DMS153 treated with DMSO at 0.1 percent for 48 hours (cell line): ENCODE data around the gene GNL3.
"Not testable (repeated sequence)": the region's sequence is repeated elsewhere in the genome, so short reads cannot be mapped to it uniquely, and the experiment has no call there.

Experiments used
- DNase-seq: peaks from one replicate; lab custom pipeline; 2025; ENCODE audit not compliant: unreplicated experiment; lab: John Stamatoyannopoulos, UW

The GNL3 gene

DNA sequence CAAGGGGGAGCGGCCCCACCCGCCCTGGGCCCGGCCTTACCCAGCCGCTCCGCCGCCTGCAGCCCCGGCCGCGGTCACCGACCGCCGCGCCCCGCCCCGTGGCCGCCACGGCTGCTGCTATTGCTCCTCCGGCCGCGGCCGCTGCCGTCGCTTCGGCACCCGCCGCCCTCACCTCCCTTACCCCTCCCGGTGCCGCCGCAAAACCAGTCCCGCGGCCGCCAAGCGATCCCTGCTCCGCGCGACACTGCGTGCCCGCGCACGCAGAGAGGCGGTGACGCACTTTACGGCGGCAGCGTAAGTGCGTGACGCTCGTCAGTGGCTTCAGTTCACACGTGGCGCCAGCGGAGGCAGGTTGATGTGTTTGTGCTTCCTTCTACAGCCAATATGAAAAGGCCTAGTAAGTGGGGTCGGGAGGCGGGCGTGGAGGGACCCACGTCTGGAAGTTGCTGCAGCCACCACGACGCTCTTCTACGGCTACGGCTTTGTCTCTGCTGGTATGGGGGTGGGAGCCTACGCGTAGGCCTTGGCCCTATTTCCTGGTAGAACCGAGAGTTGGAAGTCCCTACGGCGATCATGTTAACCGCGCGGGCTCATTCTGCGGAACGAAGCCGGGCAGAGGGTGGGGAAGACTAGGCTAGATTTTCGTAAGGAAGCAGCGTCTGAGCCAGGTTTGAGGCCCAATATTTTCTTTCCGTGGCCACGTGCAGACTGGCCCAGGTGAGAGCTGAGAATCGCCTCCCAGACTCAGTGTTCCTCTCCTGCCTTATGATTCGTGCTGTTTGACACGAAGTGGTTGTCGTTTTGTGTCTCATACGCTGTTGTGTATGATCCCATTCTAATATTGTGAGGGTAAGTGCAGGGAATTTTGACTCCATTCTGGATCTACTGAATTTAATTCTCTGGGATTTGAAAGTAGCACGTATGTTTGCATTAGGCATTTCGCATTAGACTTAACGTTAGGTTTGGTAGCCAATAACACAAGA lies at the start of gene GNL3, which contains the start of gene PBRM1:
Gene GNL3 (plus strand): TSS at position 324 of the 983 bp plus-strand sequence. CDS start 61 bp downstream, at position 385.
Gene PBRM1 (minus strand): TSS at position 205 of the 983 bp plus-strand sequence.
- peak; percentile 20 for DNase-seq

DNA sequence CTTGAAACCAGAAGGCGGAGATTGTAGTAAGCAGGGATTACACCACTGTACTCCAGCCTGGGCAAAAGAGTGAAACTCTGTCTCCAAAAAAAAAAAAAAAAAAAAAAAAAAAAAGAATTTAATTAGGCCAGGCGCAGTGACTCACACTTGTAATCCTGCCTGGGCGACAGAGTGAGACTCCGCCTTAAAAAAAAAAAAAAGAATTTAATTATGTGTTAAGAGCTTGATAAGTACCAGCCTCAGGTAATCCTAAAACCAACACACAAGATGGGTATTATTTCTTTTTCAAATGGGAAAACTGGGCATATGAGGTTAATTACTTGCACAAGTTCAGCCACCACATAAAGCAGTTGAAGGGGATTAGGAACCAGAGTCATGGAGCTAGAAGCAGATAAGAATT lies 49.2 kb upstream of the GNL3 start:
- DNase-seq = no peak

DNA sequence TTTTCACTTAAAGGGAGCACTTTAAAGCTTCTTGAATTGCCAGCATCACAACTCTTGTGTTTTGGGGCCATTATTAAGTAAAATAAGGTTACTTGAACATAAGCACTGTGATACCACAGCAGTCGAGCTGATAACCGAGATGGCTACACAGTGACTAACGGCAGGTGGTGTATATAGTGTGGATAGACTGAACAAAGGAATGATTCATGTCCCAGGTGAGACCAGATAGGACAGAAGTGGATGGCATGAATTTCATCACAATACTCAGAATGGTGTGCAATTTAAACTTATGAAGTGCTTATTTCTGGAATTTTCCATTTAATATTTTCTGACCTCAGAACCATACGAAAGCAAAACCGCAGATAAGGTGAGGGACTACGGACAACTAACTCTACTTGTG lies 40.3 kb upstream of the GNL3 start:
- no peak for DNase-seq

- no peak for DNase-seq
Measured at GRCh38 chr3:52649461-52650210, 36.2 kb upstream of the GNL3 start.

- DNase-seq = no peak
Measured at GRCh38 chr3:52650439-52650838, 35.4 kb upstream of the GNL3 start.

- no peak for DNase-seq
Measured at GRCh38 chr3:52651592-52651991, 34.2 kb upstream of the GNL3 start.

DNA sequence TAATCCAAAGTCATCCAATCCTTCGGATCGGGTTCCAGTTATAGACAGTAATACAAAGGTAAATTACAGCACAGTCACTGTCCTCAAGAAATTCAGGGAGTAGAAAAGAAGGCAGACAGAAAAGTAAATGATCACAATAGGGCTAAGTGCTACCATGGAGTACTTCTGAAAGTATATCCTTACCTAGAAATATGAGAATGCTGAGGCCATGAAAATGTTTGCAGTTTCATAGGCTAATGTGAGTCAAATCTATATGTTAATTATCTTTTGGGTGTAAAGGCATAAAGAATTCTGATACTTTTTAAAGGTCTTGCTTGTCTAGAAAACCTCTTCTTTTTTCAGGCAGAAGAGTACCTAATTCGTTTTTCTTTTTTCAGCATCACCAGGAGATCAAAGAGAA lies 29.9 kb upstream of the GNL3 start:
- no peak for DNase-seq

GRCh38 chr3:52660046-52660445 lies 25.8 kb upstream of the GNL3 start:
- DNase-seq = no peak

DNA sequence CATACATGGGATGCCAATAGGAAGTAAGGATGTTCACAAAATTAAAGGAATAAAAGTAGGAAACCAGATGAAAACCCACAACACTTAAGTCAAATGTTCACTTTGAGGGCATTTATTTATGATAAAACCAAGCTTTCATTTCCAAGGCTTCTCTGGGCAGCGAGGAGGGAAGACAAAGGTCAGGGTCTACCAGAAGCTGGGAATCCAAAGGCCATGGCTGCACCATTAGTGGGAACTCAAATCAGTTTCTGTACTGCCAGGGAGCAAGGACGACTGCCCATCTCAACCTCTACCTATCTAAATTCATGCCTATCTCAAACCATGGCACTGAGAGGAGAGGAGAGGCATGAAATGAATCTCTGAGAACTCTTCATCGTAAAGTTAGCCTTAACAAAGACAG lies 22.7 kb upstream of the GNL3 start:
- DNase-seq = no peak

- DNase-seq = no peak
Measured at GRCh38 chr3:52670621-52671521, 15.0 kb upstream of the GNL3 start.

GRCh38 chr3:52671676-52672075 lies 14.2 kb upstream of the GNL3 start:
- no peak for DNase-seq

- DNase-seq = not testable (repeated sequence)
Measured at GRCh38 chr3:52676201-52676600, 9.6 kb upstream of the GNL3 start.

GRCh38 chr3:52678265-52679198 lies 7.3 kb upstream of the GNL3 start:
- no peak for DNase-seq

GRCh38 chr3:52679199-52679538 lies 6.7 kb upstream of the GNL3 start:
- DNase-seq = no peak

GRCh38 chr3:52679811-52680210 lies 6.0 kb upstream of the GNL3 start:
- no peak for DNase-seq

GRCh38 chr3:52681596-52681995 lies 4.2 kb upstream of the GNL3 start:
- no peak for DNase-seq

DNA sequence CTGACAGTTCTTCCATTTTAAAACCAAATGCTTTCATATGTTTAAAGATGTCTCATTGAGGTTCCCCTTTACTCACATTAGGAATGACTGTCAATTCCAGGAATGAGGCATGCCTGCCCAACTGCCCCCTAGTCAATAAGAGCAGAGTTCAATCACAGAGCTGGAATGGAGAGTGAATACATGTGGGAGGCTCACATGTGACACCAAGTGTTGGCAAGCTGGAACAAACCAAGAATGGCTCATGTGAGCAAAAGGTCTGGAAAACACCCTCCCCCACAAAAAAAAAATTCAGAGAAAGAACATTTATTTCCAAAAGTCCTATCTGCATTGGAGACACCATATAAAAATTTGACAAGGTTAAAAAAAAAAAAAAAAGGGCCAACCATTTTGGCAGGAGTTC lies 3.8 kb upstream of the GNL3 start:
- DNase-seq = no peak

DNA sequence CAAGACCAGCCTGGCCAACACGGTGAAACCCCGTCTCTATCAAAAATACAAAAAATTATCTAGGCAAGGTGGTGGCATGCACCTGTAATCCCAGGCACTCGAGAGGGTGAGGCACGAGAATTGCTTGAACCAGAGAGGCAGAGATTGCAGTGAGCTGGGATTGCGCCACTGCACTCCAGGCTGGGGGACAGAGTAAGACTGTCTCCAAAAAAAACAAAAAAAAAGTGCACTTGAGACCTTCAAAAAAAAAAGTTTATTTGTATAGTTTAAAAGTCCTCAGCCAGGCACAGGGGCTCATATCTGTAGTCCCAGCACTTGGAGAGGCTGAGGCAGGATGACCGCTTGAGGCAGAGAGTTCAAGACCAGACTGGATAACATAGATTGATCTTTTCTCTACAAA lies 2.2 kb upstream of the GNL3 start:
- no peak for DNase-seq

DNA sequence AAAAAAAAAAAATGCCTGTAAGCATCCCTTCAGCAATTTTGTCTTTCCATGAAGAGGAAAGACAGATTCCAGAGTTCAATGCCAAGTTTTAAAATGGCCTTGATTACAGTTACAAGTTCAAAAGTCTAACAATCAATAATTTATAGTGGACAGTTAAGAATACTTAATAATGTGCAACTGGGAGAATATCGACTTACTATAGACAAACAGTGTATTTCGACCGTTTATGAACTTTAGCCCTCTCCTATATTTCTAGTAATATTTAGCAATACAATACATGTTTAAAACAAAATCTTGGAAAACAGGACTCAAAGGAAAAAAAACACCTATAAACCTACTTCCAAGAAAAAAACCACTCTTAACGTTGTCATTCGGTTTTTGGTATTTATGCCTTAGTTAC lies 1.6 kb upstream of the GNL3 start:
- DNase-seq = no peak

DNA sequence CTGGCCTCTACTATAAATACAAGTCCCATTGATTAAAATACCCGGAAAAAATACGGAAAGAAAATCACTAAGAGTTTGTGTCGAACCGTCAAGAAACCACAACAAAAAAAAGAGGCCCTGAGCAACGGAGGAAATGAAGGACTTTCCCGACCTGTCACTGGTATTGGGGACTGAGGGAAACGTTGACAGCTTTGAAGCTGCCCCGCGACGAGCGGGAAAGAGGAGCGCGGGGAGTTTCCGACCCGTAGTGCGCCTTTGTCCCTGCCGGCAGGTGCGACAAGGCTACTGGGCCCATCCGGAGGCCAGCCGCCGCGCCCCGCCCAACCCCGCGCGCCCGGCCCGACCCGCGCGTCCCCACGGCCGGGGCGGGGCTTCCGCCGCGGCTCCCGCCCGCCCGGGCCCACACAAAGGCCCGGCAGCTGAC lies 535 bp upstream of the GNL3 start:
- peak; percentile 15 for DNase-seq
